MM.1S (cell line): ENCODE measurements around the gene TIAM1.

ENCODE experiments used
- CTCF ChIP-seq: fragments of 300-600 bp; sonication (generic); IDR thresholded peaks from 2 replicates; pipeline ENCODE4 v1.5.1; 2016; ENCODE audit warnings: antibody characterized with exemption, low read length, mixed read lengths
- EZH2 ChIP-seq: fragments of 300-600 bp; sonication (generic); optimal IDR thresholded peaks from 2 replicates; pipeline ENCODE3; 2017; ENCODE audit warnings: low read depth, mild to moderate bottlenecking, antibody characterized with exemption, low read length, mixed read lengths

DNA sequence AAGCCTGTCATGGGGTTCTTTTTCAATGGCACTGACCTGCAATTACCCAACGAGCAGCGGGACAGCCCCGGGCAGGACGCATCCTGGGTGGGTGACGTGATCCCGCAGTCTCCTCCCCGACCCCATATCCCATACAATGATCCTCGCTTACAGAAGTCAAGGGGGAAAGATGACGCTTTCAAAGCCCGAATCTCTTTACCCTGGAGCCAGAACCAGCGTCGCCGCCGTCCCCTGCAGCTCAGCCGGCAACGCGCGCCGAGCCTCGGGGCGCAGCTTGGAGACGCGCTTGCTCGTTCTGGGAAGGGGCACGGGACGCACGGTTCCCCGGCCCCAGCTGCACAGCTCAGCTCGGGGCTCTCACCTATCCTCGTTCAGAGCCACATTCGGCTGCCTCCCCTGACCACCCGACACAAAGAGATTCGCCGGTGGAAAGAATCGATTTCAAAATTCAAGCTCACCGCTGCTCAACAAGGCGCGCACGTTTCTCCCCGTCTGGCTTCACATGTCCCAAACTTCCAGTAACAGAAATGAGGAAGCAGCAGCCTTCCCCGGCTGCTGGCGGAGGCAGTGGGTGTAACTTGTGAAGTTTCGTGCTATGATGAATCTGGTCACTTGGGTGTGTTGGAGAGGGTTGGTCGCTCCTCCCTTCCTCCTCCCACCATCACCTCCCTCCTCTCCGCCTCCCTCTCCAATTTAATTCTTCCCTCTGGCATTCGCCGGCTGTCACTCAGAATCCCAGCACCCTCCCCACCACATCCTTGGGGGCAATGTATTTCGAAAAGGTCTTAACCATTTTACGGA, at the start of gene TIAM1:
- TF ChIP-seq EZH2, result no peak
- TF ChIP-seq CTCF, result no peak
